DOHH2 (cell line): Measurements from ENCODE around the gene SLC1A3.

Source experiments
- H3F3A ChIP-seq: fragments of 200-600 bp; sonication (generic), shearing (Covaris generic); 2 replicates; pipeline ENCODE4 v1.6.0; 2016; ENCODE audit warnings: antibody characterized with exemption, mild to moderate bottlenecking; ENCODE audit not compliant: control insufficient read depth, insufficient read depth
- H3K27ac ChIP-seq: fragments of 200-600 bp; sonication (generic); 2 replicates; pipeline ENCODE4 v1.5.1; 2014; ENCODE audit warnings: low read depth, mild to moderate bottlenecking, low read length, moderate library complexity
- H3K27me3 ChIP-seq: fragments of 200-600 bp; sonication (generic); 2 replicates; pipeline ENCODE4 v1.6.1; 2014; ENCODE audit warnings: mild to moderate bottlenecking, low read length, mixed read lengths; ENCODE audit not compliant: control insufficient read depth
- H3K36me3 ChIP-seq: fragments of 200-600 bp; sonication (generic); 2 replicates; pipeline ENCODE4 v1.6.1; 2014; ENCODE audit warnings: mild to moderate bottlenecking, low read length, moderate library complexity, mixed read lengths; ENCODE audit not compliant: control insufficient read depth
- H3K4me1 ChIP-seq: fragments of 200-600 bp; sonication (generic); 2 replicates; pipeline ENCODE4 v1.6.1; 2014; ENCODE audit warnings: mild to moderate bottlenecking, low read length, mixed read lengths; ENCODE audit not compliant: control insufficient read depth
- H3K4me2 ChIP-seq: fragments of 200-600 bp; sonication (generic); 2 replicates; pipeline ENCODE4 v1.6.0; 2014; ENCODE audit warnings: mild to moderate bottlenecking, low read length, moderate library complexity
- H3K4me3 ChIP-seq: fragments of 200-600 bp; sonication (generic); 2 replicates; pipeline ENCODE4 v1.5.1; 2014; ENCODE audit warnings: mild to moderate bottlenecking, low read length, mixed read lengths
- H3K79me2 ChIP-seq: fragments of 200-600 bp; sonication (generic); 2 replicates; pipeline ENCODE4 v1.6.1; 2014; ENCODE audit warnings: mild to moderate bottlenecking, low read length, mixed read lengths; ENCODE audit not compliant: control insufficient read depth
- H3K9me2 ChIP-seq: fragments of 200-600 bp; sonication (generic); replicated peaks from 2 replicates; pipeline ENCODE4 v1.6.1; 2014; ENCODE audit warnings: mild to moderate bottlenecking, low read length, mixed read lengths; ENCODE audit not compliant: control insufficient read depth
- H3K9me3 ChIP-seq: fragments of 200-600 bp; sonication (generic); 2 replicates; pipeline ENCODE4 v1.6.1; 2014; ENCODE audit warnings: antibody characterized with exemption, low read length, mixed read lengths; ENCODE audit not compliant: control insufficient read depth, insufficient read depth
- H4K20me1 ChIP-seq: fragments of 200-600 bp; sonication (generic); 2 replicates; pipeline ENCODE4 v1.6.0; 2014; ENCODE audit warnings: low read depth, mild to moderate bottlenecking, antibody characterized with exemption, low read length, moderate library complexity; ENCODE audit not compliant: control insufficient read depth, insufficient read depth
- EZH2phosphoT487 ChIP-seq: fragments of 200-600 bp; sonication (generic); IDR thresholded peaks from 2 replicates; pipeline ENCODE4 v1.6.1; 2017; ENCODE audit warnings: borderline replicate concordance, mild to moderate bottlenecking, antibody characterized with exemption, low read length, moderate library complexity, mixed read lengths
- TF ChIP-seq, protein P1 (sequence below): fragments of 200-600 bp; sonication (generic); IDR thresholded peaks from one replicate; pipeline ENCODE4 v1.5.1; 2014; ENCODE audit warnings: antibody characterized with exemption, mild to moderate bottlenecking, low read depth, low read length; ENCODE audit not compliant: poor library complexity, severe bottlenecking

SLC1A3 gene

DNA sequence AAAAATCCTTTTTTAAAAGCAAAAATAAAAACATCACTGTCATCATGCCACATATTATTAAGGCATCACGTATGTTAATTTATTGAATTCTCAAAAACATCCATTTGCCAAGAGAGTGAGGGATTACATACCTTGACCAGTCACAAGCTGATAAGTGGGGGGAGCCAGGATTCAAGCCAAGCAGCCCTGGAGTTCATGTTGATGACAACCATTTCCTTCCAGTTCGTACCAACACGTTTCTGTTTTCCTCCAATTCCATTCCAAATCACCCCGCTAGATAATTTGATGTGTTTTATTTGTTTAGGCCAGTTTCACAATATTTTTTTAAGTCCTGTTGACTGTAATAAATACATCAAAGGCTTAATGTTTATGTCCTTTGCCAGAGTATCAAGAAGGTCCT, 53.0 kb downstream of the SLC1A3 start:
- TF ChIP-seq, protein P1, sequence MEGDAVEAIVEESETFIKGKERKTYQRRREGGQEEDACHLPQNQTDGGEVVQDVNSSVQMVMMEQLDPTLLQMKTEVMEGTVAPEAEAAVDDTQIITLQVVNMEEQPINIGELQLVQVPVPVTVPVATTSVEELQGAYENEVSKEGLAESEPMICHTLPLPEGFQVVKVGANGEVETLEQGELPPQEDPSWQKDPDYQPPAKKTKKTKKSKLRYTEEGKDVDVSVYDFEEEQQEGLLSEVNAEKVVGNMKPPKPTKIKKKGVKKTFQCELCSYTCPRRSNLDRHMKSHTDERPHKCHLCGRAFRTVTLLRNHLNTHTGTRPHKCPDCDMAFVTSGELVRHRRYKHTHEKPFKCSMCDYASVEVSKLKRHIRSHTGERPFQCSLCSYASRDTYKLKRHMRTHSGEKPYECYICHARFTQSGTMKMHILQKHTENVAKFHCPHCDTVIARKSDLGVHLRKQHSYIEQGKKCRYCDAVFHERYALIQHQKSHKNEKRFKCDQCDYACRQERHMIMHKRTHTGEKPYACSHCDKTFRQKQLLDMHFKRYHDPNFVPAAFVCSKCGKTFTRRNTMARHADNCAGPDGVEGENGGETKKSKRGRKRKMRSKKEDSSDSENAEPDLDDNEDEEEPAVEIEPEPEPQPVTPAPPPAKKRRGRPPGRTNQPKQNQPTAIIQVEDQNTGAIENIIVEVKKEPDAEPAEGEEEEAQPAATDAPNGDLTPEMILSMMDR: no peak
- TF ChIP-seq EZH2phosphoT487: no peak
- H3F3A ChIP-seq: no peaks in the 10 kb centered on the region
- H4K20me1 ChIP-seq: no peaks in the 10 kb centered on the region
- H3K4me1 ChIP-seq: no peaks in the 10 kb centered on the region
- H3K27me3 ChIP-seq: no peaks in the 10 kb centered on the region
- H3K4me2 ChIP-seq: no peak overlapping the region
- no peaks in the 10 kb centered on the region for H3K36me3 ChIP-seq
- H3K79me2 ChIP-seq: no peaks in the 10 kb centered on the region
- H3K9me3 ChIP-seq: no peaks in the 10 kb centered on the region
- H3K27ac ChIP-seq: no peak overlapping the region
- H3K4me3 ChIP-seq: no peak overlapping the region
- no peaks in the 10 kb centered on the region for H3K9me2 ChIP-seq

DNA sequence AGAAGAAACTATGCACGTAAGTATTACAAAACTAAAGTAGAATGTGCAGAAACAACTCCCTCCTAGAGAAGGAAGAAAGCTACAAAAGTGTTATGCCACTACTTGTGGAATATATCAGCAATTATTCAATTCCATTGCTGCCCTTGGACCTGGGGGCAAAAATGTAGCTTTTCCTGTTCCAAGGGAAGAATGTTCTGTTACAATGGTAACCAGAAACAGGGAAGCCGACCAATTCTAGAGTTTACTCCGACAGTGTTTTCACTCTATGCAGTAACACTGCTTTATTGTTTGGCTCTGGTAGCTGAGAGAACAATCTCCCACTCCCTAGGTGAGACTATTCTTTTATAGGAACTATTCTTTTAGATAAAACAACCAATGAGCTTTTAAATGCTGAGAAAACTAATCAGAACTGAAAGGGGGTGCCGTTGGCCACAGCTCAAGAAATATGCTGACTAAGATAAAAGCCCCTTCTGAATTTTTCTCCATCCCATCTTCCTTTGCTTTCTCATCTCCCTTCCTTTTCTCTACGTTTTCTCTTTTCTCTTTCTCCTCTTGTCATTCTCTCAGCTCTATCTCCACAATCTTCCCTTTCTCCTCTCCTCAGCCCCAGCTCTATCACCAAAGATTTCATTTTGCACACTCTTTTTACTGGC, 54.1 kb downstream of the SLC1A3 start:
- H4K20me1 ChIP-seq: no peaks in the 10 kb centered on the region
- no peaks in the 10 kb centered on the region for H3K4me1 ChIP-seq
- H3K27ac ChIP-seq: no peak overlapping the region
- no peaks in the 10 kb centered on the region for H3K79me2 ChIP-seq
- H3K4me3 ChIP-seq: no peak overlapping the region
- no peaks in the 10 kb centered on the region for H3K9me3 ChIP-seq
- no peaks in the 10 kb centered on the region for H3K27me3 ChIP-seq
- no peaks in the 10 kb centered on the region for H3K36me3 ChIP-seq
- no peaks in the 10 kb centered on the region for H3F3A ChIP-seq
- TF ChIP-seq EZH2phosphoT487: no peak
- TF ChIP-seq, protein P1: no peak
- H3K4me2 ChIP-seq: no peak overlapping the region
- H3K9me2 ChIP-seq: no peaks in the 10 kb centered on the region

DNA sequence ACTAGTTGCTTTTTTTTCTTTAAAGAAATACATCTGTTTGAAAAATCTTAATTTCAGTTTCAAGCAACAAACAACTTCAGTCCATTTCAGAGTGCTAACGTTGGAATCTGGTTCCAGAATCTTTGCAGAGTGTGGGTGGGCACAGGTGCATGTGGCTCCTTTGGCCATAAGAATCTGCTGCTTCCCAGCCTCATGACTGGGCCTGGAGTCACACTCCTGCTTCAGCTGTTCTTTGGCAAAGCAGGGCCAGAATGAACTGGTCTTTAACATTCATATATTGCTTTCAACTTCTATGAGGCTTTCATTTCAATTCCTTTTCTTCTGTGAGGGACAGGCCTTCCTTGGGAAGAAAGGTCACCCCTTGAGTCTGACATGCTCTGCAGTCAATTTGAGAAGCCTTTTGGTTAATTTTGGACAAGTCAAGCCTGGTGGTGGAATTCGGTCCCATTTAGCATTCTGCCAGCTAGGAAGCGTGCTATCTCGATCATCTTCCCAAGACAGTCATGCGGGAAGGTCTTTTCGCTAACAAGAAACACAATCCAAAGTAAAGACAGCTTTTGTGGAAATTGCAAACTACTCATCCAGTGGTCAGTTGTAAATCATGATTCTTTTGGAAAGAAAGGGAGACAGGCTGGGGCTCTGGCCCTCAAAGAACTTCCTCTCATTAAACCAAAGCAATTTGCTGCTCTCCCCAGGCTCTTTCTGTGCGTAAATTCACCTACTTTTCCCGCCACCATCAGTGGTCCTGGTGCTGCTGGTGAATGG, 55.2 kb downstream of the SLC1A3 start:
- Histone ChIP-seq H3K4me2 (no peak overlapping the region), H3K4me1 (no peaks in the 10 kb centered on the region)
- TF ChIP-seq EZH2phosphoT487: no peak
- TF ChIP-seq, protein P1: no peak

More for the DNA sequence above, 55.2 kb downstream of the SLC1A3 start:
- H3K4me3 ChIP-seq: no peak overlapping the region
- no peaks in the 10 kb centered on the region for H3K9me2 ChIP-seq
- H3F3A ChIP-seq: no peaks in the 10 kb centered on the region
- no peaks in the 10 kb centered on the region for H4K20me1 ChIP-seq
- no peaks in the 10 kb centered on the region for H3K79me2 ChIP-seq
- no peak overlapping the region for H3K27ac ChIP-seq
- no peaks in the 10 kb centered on the region for H3K36me3 ChIP-seq
- no peaks in the 10 kb centered on the region for H3K9me3 ChIP-seq
- H3K27me3 ChIP-seq: no peaks in the 10 kb centered on the region
